Measurements from ENCODE around the gene SETD7.

SETD7 gene

DNA sequence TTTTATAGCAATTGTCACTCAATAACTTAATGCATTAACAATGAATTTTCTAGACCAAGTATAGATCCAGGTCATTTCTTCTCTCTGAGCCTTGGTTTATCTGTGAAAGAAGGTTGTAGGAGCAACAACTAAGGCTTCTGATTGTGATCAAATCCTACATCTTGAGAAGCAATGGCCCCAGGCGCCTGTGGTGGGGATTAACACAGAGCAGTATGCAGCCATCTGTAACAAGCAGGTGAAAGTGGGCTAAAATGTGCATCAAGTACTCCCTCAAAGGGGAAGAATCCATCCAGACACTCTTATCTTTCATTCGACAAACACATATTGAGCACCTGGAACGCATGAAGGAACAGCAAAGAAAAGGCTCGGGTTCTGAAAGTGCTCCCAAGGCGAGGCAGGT lies 19.1 kb upstream of the SETD7 start:
- Histone ChIP-seq H3F3A (ENCODE audit: control insufficient read depth, insufficient read depth) (no peaks in the 10 kb centered on the region), H3K4me2 (ENCODE audit: low read length) (no peak overlapping the region), H3K4me3 (ENCODE audit: low read length) (no peak overlapping the region), H3K9me3 (ENCODE audit: control insufficient read depth, insufficient read depth, low read length) (no peaks in the 10 kb centered on the region), H3K9me2 (replicated peaks; ENCODE audit: control insufficient read depth, low read length) (no peaks in the 10 kb centered on the region), H3K27ac (ENCODE audit: low read depth, low read length) (no peak overlapping the region), H3K27me3 (ENCODE audit: control insufficient read depth, low read length) (no peaks in the 10 kb centered on the region), H3K79me2 (ENCODE audit: control insufficient read depth, low read length) (no peaks in the 10 kb centered on the region), H3K36me3 (ENCODE audit: control insufficient read depth, low read length) (no peaks in the 10 kb centered on the region), H4K20me1 (ENCODE audit: control insufficient read depth, insufficient read depth, low read depth, low read length) (no peaks in the 10 kb centered on the region), H3K4me1 (ENCODE audit: control insufficient read depth, low read length) (0 out of 2 replicates have a peak, but pooled peaks cover 4% of the 10 kb centered on the region)
- TF ChIP-seq EZH2phosphoT487 (IDR thresholded peaks at IDR 0.05; ENCODE audit: borderline replicate concordance, low read length): no peak
- TF ChIP-seq, protein P1, sequence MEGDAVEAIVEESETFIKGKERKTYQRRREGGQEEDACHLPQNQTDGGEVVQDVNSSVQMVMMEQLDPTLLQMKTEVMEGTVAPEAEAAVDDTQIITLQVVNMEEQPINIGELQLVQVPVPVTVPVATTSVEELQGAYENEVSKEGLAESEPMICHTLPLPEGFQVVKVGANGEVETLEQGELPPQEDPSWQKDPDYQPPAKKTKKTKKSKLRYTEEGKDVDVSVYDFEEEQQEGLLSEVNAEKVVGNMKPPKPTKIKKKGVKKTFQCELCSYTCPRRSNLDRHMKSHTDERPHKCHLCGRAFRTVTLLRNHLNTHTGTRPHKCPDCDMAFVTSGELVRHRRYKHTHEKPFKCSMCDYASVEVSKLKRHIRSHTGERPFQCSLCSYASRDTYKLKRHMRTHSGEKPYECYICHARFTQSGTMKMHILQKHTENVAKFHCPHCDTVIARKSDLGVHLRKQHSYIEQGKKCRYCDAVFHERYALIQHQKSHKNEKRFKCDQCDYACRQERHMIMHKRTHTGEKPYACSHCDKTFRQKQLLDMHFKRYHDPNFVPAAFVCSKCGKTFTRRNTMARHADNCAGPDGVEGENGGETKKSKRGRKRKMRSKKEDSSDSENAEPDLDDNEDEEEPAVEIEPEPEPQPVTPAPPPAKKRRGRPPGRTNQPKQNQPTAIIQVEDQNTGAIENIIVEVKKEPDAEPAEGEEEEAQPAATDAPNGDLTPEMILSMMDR (IDR thresholded peaks at IDR 0.05; ENCODE audit: low read depth, low read length, poor library complexity, severe bottlenecking): no peak

DNA sequence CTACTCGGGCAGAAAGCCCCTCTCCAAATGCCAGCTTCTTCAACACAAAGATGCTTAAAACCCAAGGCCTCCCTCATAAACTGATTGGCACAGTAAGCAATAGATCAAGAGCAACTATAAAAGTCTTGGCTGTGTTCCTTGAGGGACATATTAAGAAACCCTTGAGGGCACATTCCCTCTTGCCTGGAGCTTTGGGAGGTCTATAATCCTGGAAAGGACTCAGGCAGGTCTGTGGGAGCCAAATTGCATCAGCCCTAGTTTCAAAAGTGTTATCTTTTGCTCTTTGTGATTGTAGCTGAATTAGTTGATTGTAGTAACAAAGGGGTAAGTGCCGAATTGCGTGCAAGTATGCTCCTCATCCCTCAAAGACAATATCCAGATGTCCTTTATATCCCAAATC lies 18.6 kb upstream of the SETD7 start:
- no peaks in the 10 kb centered on the region for H3K9me3 ChIP-seq (ENCODE audit: control insufficient read depth, insufficient read depth, low read length)
- H3K4me2 ChIP-seq (ENCODE audit: low read length): no peak overlapping the region
- no peaks in the 10 kb centered on the region for H4K20me1 ChIP-seq (ENCODE audit: control insufficient read depth, insufficient read depth, low read depth, low read length)
- H3K4me1 ChIP-seq (ENCODE audit: control insufficient read depth, low read length): 0 out of 2 replicates have a peak, but pooled peaks cover 2% of the 10 kb centered on the region
- no peaks in the 10 kb centered on the region for H3K27me3 ChIP-seq (ENCODE audit: control insufficient read depth, low read length)
- no peaks in the 10 kb centered on the region for H3K36me3 ChIP-seq (ENCODE audit: control insufficient read depth, low read length)
- H3K4me3 ChIP-seq (ENCODE audit: low read length): no peak overlapping the region
- H3K79me2 ChIP-seq (ENCODE audit: control insufficient read depth, low read length): no peaks in the 10 kb centered on the region
- H3K9me2 ChIP-seq (replicated peaks; ENCODE audit: control insufficient read depth, low read length): no peaks in the 10 kb centered on the region
- H3K27ac ChIP-seq (ENCODE audit: low read depth, low read length): no peak overlapping the region
- TF ChIP-seq, protein P1 (IDR thresholded peaks at IDR 0.05; ENCODE audit: low read depth, low read length, poor library complexity, severe bottlenecking): no peak
- no peak for TF ChIP-seq EZH2phosphoT487 (IDR thresholded peaks at IDR 0.05; ENCODE audit: borderline replicate concordance, low read length)
- no peaks in the 10 kb centered on the region for H3F3A ChIP-seq (ENCODE audit: control insufficient read depth, insufficient read depth)

DNA sequence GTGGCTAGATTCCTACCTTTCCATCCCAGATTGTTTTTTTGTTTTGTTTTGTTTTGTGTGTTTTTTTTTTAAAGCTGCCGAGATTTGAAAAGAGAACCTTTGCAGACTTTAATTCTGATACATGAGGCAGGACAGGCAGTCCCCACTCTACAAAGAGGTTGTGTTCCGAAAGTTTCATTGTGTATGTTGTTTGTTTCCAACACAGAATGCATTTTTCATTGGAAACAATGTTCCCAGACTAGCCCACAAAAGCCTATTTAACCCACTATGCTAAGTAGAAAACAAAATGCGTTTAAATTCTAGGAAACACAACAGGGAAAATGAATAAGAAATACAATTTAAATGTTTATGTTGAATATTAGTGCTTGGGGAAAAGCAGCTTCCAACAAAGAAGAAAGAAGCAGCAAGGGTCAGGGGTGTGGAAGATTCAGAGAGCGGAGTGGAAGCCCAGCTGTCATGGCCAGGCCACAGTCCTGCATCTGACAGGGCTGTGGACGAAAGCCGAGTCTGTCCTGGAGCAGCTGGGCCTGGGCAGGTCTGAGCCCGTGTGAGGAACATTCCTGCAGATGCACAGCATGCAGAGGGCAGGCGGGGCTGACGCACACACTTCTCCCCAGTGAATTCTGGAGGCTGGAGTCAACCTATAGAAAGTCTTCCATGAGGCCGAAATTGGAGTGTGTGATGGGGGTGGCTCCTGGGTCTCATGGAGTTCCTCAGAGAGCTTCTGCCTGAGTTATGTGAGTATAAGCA lies 12.4 kb upstream of the SETD7 start:
- no peaks in the 10 kb centered on the region for H3K79me2 ChIP-seq (ENCODE audit: control insufficient read depth, low read length)
- H3K9me2 ChIP-seq (replicated peaks; ENCODE audit: control insufficient read depth, low read length): no peaks in the 10 kb centered on the region
- H3K27ac ChIP-seq (ENCODE audit: low read depth, low read length): no peak overlapping the region
- TF ChIP-seq, protein P1 (IDR thresholded peaks at IDR 0.05; ENCODE audit: low read depth, low read length, poor library complexity, severe bottlenecking): no peak
- no peak for TF ChIP-seq EZH2phosphoT487 (IDR thresholded peaks at IDR 0.05; ENCODE audit: borderline replicate concordance, low read length)
- no peaks in the 10 kb centered on the region for H3F3A ChIP-seq (ENCODE audit: control insufficient read depth, insufficient read depth)
- no peaks in the 10 kb centered on the region for H3K9me3 ChIP-seq (ENCODE audit: control insufficient read depth, insufficient read depth, low read length)
- no peaks in the 10 kb centered on the region for H3K36me3 ChIP-seq (ENCODE audit: control insufficient read depth, low read length)
- H3K4me3 ChIP-seq (ENCODE audit: low read length): no peak overlapping the region
- no peak overlapping the region for H3K4me2 ChIP-seq (ENCODE audit: low read length)
- no peaks in the 10 kb centered on the region for H4K20me1 ChIP-seq (ENCODE audit: control insufficient read depth, insufficient read depth, low read depth, low read length)
- H3K27me3 ChIP-seq (ENCODE audit: control insufficient read depth, low read length): no peaks in the 10 kb centered on the region
- H3K4me1 ChIP-seq (ENCODE audit: control insufficient read depth, low read length): peaks cover 7% of the 10 kb centered on the region
